ENCODE data around the gene ZNF438. TPM values are rescaled to one million over a fixed set of nuclear protein-coding genes. Genes with fewer than 3 reads are reported as not detected.

Gene ZNF438
- total RNA-seq, 1 experiment from 2014 or later, result 0.83 TPM

- no peak overlapping the region for H3K18ac ChIP-seq (ENCODE audit: insufficient read length, low read depth, low read length)
- H3K9ac ChIP-seq (ENCODE audit: extremely low read depth, insufficient read length, low read length), result no peak overlapping the region
- H3K9me3 ChIP-seq (ENCODE audit: control insufficient read depth, low read depth, low read length), result no peaks in the 10 kb centered on the region
- WGBS (ENCODE audit: extremely low coverage, insufficient read length, low lambda C conversion rate), result no CpG with 5 or more reads among the region's 1 CpG
- H3K4me2 ChIP-seq (ENCODE audit: insufficient read depth, insufficient read length, low read length), result no peak overlapping the region
- H3K4me3 Mint-ChIP-seq, result no peak overlapping the region
- TF ChIP-seq CTCF (conservative IDR thresholded peaks at IDR 0.05), result no peak
- peaks cover 19 to 25% of the 10 kb centered on the region in 2 experiments for H3K4me1 Mint-ChIP-seq
- no peaks in the 10 kb centered on the region for H3K23me2 ChIP-seq (ENCODE audit: insufficient read length, low read depth, low read length, poor library complexity, severe bottlenecking)
- H3K9me3 Mint-ChIP-seq, result no peaks in the 10 kb centered on the region; a peak in 1 of 5 replicates
- no peak overlapping the region for H2BK120ac ChIP-seq (ENCODE audit: low read depth, low read length, poor library complexity, severe bottlenecking)
- no peak overlapping the region for H3K56ac ChIP-seq (ENCODE audit: insufficient read length, low read depth, low read length)
- no peak overlapping the region for H3K4ac ChIP-seq (ENCODE audit: low read depth, low read length)
- H3K14ac ChIP-seq (ENCODE audit: insufficient read depth, low read length), result no peak overlapping the region
- no peaks in the 10 kb centered on the region for H3K79me1 ChIP-seq (ENCODE audit: insufficient read depth, low read depth, low read length, poor library complexity, severe bottlenecking)
- no peak overlapping the region for H3K27ac Mint-ChIP-seq
- no peak overlapping the region for H2AK5ac ChIP-seq (ENCODE audit: insufficient read length, low read length)
- no peak overlapping the region for H4K5ac ChIP-seq (ENCODE audit: insufficient read length, low read depth, low read length)
- no peaks in the 10 kb centered on the region; a peak in 1 of 7 replicates for H3K36me3 Mint-ChIP-seq (ENCODE audit: insufficient read depth in 1 of 3, low read depth in 3 of 3)
- H3T11ph ChIP-seq (ENCODE audit: low read length), result no peak overlapping the region
- H4K91ac ChIP-seq (ENCODE audit: insufficient read length, low read depth, low read length), result no peak overlapping the region
- H2BK12ac ChIP-seq (ENCODE audit: insufficient read length, low read depth, low read length), result no peak overlapping the region
- no peak overlapping the region for H2BK20ac ChIP-seq (ENCODE audit: low read depth, low read length, poor library complexity, severe bottlenecking)
- H2BK5ac ChIP-seq (ENCODE audit: insufficient read length, low read length), result no peak overlapping the region
- no peak overlapping the region for H3K23ac ChIP-seq (ENCODE audit: insufficient read length, low read depth, low read length)
- no peaks in the 10 kb centered on the region for H4K20me1 ChIP-seq (ENCODE audit: control insufficient read depth, insufficient read depth, insufficient read length)
- no peak for DNase-seq
- no peaks in the 10 kb centered on the region for H3K79me2 ChIP-seq (ENCODE audit: insufficient read depth, low read length)
- H4K8ac ChIP-seq (replicated peaks; ENCODE audit: insufficient read length, low read depth, low read length), result no peak overlapping the region
- peaks cover 10% of the 10 kb centered on the region for H3K27me3 Mint-ChIP-seq (ENCODE audit: low read depth)
- peaks cover 6% of the 10 kb centered on the region; the same call in 1 of the 2 replicates for H3K4me1 ChIP-seq (ENCODE audit: insufficient read depth, low read length)
- no peak overlapping the region for H2BK15ac ChIP-seq (ENCODE audit: low read depth, low read length)
- H3K27ac ChIP-seq (ENCODE audit: insufficient read length, low read depth, low read length), result no peak overlapping the region
- no peaks in the 10 kb centered on the region for H3K27me3 ChIP-seq (ENCODE audit: insufficient read depth, low read length)
- H2AFZ ChIP-seq (ENCODE audit: low read length), result no peak overlapping the region
Observed at GRCh38 chr10:30813872-30814481, 217.7 kb downstream of the ZNF438 start.
